HG03135 (cell line): ENCODE measurements around the gene BCLAF1.
"Not testable (repeated sequence)": the region's sequence is repeated elsewhere in the genome, so short reads cannot be mapped to it uniquely, and the experiment has no call there.

Source experiments
- ATAC-seq: cut with Tn5 transposase; IDR thresholded peaks from one replicate; pipeline ENCODE4 v1.9.1; 2021; ENCODE audit warnings: mild to moderate bottlenecking, moderate library complexity; ENCODE audit not compliant: unreplicated experiment

Gene BCLAF1

DNA sequence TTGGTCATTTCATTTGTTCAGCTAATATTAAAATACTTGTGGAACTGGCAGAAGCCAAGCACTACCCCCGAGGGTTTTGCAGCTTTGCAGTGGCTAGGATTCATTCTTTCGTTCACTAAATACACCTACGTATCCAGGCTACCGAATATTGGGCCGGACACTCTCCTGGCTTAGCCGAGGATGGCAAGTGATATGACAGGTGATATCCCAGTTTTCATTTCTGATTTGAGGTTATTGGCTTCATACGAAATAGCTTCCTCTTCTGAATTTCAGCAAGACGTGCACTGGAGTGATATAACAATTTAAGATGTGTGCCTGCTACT is 39.0 kb downstream of the BCLAF1 start:
- ATAC-seq, result no peak

DNA sequence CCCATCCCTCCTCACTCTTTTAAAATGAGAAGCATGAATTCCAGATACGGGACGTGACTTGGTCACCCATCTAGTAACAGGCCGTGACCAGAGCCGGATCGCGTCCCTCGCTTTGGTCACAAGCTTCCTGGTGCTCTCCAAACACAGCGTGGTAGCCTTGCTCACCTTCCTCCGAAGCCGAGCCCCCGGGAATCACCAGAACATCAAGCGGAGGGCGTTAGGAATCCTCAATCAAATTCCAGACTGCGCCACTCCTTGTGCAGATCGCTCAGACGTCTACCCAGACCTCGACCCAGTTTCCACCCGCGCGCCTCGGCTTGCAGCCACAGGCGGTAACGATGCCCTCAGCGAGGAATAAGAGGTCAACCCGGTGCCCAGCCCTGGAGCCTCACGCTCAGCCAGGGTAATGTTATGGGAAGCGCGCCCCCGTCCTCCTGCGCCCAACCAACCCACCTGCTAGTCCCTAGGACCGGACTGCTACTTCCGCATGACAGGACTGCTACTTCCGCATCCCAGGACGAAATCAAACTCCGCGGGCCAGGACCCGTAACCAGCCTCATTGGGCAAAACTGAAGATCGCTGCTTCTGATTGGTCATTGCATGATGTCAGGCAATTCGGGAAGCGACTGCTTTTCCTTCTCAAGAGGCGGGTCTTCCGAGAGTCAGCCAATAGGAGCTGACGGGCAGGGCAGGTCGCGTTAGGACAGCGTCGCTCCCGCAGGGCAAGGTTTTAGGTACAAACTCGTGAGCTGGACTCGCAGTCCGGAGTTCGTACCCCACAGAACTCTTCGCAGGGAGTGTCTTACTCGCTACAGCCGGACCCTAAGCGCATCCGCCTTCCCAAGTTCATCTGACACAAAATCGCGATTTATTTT is 39.6 kb downstream of the BCLAF1 start, which contains the start of gene MTFR2:
Gene MTFR2 (minus strand): TSS at position 501 of the 875 bp plus-strand sequence. CDS start 1,212 bp downstream, outside the sequence.
- peak; percentile 97 for ATAC-seq

DNA sequence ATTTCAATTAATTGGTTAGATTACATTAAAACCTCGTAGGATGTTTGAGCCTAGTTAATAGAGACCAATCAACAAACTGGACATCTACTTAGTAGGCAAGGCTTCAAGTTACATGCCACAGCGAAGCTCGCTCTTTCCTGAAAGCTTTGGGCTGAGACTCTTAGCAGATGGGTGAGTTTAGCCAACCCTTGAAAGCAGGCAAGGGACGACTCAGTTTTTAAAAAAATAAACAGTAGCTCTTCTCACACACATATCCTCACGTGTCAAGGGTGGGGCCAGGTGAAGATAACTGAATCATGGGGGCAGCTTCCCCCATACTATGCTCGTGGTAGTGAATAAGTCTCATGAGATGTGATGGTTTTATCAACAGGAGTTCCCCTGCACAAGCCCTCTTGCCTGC is 40.3 kb downstream of the BCLAF1 start:
- ATAC-seq, result no peak

DNA sequence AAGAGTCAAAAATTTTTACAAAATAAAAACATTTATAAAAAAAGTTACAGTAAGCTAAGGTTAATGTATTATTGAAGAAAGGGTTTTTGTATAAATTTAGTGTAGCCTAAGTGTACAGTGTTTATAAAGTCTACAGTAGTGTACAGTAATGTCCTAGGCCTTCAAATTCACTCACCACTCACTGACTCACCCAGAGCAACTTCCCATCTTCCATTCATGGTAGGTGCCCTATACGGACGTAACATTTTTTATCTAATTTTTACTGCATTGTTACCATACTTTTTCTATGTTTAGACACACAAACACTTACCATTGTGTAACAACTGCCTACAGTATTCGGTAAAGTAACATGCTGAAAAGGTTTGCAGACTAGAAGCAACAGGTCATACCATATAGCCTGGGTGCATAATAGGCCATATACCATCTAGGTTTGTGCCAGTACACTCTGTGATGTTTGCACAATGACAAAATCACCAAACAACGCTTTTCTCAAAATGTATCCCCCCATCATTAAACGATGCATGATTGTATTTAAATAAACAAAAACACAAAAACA is 45.5 kb downstream of the BCLAF1 start:
- ATAC-seq, result no peak

DNA sequence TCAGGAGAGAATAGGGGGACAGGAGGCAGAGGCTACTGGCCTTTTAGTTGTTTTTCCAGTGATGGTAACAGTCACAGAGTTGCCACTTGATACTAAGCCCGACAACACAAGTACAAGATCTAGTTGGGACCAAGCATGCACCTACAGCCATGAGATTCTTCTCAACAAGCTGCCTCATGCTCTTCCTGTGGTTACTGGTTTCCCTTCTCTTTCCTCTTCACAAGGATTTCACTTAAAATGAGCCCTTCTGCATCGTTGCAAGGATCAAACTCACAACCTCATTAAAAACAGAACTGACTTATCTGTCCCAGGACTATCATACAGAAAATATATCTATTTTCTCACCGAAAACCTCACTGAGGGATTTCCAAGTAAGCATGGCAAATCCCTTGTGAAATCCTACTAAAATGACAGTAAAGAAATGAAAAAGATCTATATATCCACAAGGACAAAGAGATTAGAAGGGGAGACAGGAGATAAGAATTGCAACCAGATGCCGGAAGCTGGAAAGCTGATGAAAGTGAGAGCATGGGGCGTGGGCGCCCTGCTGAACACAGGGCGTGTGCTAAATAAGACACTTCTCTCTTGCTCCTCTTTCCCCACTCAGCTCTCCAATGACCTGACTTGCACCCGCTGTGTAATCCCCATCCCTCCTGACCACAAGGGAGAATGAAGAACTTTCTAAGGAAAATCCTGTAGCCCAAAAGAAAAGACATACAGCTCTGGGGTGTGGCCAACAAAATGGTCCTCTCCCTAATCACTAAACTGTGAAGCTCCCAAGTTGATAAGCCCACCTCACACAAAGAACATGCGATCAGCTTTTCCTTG is 53.0 kb downstream of the BCLAF1 start:
- no peak for ATAC-seq

DNA sequence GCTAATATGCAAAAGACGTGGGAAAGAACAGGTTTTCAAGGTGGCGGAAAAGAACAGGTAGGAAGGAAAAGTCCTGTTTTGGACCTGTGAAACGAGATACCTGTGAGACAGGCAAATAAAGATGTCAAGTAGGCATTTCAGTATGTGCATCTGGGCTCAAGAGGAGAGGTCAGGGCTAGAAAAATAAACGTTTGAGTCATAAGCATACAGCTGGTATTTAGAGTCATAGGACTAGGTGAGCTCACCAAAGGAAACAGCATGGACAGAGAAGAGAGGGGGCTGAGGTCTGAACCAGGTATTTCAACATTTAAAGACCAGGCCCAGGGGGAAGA is 54.4 kb downstream of the BCLAF1 start:
- no peak for ATAC-seq

DNA sequence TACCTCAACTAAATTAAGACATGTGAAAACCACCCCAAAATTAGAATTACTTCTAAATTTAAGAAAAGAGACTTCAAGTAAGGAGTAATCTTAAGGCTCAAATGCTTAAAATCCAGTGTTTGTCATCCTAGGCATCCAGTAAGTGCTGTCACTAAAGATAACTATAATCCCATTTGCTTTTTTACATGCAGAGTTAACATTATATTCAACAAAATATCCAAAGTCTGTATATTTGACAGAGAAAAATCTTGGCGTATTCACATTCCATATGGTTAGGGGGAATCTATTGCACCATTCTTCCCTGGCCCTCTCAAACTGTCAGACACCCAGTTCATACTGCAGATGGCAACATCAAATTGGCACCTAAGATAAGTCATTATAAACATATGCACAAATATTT is 56.9 kb downstream of the BCLAF1 start:
- ATAC-seq, result no peak

DNA sequence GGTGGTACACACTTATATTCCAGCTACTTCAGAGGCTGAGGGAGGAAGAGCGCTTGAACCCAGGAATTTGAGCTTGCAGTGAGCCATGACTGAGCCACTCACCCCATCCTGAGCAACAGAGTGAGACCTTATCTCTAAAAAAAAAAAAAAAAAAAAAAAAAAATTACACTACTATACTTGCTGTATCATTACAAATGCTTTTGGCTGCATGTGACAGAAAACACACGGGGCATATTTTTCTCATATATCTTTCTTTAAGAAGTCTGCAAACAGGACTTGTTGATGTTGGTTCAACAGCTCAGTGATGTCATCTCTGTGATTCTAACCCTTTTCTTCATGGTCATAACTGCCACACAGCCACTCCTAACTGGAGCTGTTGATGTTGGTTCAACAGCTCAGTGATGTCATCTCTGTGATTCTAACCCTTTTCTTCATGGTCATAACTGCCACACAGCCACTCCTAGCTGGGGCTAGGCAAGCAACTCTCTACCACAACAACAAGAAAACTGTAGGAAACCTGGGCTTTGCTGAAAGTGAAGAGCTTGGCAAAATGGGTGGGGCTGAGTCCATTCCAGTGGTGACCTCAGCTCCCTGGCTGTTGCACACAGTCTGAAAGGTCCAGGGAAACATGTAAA is 59.3 kb downstream of the BCLAF1 start:
- no peak for ATAC-seq

DNA sequence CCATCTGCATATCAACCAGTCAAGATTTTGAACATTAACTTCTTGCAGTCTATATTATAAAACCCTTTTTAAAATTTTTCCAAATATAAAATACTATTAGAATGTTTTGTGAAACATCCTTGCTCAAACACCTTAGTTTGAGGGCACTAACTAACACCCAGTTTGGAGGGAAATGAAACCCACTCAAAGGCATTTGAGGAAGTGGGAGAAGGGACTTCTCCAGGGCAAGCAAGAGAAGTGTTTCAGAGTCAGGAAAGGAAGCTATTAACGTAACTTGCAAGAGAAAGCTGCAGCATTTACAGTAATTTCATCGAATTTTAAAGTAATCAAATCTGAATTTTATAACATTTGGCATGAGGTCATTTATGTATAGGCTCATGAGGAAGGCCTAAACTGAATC is 60.8 kb downstream of the BCLAF1 start:
- no peak for ATAC-seq

DNA sequence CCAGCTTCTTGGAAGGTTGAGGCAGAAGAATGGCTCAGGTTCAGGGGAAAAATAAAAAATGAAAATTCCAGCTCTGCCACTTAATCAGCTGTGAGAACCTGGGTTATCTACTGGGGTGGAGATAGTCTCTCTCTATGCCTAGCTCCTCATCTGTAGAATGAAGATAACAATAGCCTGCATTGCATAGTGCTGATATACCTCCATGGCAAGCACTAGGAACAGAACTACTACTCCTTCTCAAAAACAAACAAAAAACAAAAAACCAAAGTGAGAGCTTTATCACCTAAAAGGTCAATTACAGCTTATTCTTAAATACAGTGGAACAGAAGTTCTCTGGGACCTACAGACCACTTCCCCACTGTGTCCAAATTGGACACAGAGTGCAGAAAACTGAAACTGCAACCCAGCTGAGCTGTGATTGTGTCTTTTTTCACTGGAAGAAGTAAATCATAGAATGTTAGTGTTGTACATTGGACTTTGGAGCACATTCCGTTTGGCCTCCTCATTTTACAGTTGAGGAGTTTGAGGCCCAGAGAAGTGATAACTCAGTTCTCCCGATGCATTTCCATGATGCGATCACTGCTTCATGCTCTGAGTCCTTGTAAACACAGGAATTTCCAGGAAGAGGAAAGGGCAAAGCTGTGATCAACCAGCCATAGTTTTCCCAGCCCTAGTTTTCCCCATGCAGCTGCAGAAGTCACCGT is 62.8 kb downstream of the BCLAF1 start:
- ATAC-seq, result peak; percentile 30

DNA sequence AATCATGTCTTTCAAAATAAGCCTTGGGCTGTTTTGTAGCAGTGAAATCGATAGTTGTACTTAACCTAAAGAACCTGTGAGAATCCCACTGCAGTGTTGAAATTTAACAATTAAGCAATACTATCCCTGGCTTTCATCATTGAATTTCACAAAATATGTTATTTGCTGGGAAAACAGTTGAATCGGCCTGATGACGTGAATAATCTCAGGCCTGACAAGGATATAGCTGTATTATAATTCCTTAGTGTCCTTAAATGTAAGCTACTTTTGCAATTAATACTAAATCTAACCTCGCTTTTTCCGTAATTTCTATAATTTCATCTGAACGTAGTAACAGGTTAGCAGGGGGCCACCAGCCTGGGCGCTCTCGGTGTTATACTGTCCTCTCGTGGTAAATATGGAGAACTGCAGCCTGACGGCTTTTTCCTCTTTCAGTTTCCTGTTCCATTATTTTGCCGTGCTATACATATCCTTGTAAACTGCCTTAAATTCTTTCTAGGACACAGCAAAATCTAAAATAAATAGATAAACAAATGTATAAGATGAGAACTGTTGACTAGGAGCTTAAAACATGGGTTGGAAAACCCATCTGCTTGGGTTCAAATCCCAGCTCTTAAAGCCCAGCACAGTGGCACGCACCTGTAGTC is 63.5 kb downstream of the BCLAF1 start:
- ATAC-seq, result peak; percentile 66

DNA sequence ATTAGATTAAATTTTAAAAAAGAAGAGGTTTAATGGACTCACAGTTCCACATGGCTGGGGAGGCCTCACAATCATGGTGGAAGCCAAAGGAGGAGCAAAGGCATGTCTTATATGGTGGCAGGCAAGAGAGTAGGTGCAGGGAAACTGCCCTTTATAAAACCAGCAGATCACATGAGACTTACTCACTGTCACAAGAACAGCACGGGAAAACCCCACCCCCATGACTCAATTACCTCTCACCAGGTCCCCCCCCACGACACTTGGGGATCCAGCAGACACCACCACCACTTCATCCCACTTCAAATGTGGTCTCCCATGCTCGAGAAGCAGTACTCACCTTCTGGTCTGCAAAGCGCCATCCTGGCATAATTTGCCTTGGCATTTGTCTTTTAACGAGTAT is 64.2 kb downstream of the BCLAF1 start:
- no peak for ATAC-seq

DNA sequence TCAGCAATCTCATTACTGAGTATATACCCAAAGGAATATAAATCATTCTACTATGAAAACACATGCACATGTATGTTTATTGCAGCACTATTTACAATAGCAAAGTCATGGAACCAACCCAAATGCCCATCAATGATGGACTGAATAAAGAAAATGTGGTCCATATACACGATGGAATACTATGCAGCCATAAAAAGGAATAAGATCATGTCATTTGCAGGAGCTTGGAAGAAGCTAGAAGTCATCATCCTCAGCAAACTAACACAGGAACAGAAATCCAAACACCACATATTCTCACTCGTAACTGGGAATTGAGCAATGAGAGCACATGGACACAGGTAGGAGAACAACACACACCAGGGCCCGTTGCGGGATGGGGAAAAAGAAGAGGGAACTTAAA is 64.7 kb downstream of the BCLAF1 start:
- ATAC-seq, result not testable (repeated sequence)

DNA sequence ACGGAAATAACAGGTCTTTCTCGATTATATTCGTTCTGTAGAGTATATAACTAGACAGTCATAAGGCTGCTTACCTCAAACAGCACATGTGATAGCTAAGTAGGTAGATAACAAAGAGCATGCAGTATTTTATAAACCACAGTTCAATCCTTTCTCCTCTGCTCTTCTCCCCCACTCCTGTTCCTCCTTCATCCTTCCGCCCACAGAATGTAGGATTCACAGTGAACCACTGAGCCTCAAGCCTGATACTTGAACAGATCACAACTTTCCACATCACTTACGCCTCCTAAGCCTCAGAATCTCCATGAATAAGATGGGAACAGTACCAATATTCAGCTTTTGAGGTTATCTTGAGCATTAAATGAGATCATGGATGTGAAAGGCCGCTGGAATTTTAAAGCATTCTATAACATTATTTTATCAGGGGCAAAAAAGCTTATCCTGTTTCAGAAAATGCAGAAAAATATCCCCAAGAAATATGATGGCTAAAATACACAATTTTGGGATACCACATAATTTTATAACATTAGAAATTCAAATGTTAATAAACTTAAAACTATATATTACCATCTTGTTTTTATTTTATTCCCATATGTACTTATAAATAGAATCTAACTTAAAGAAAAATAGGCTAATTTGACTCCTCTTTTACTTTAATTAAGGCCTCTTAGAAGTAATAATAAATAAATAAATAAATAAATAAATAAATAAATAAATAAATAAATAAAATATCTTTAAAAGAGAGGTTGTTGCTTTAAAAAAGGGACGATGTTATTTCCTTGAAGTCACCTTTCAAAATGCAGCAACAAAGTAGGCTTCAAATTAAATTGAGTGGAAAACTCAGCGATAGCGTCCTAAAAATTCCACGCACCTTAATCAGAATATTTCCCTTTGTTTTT is 72.9 kb downstream of the BCLAF1 start:
- no peak for ATAC-seq

DNA sequence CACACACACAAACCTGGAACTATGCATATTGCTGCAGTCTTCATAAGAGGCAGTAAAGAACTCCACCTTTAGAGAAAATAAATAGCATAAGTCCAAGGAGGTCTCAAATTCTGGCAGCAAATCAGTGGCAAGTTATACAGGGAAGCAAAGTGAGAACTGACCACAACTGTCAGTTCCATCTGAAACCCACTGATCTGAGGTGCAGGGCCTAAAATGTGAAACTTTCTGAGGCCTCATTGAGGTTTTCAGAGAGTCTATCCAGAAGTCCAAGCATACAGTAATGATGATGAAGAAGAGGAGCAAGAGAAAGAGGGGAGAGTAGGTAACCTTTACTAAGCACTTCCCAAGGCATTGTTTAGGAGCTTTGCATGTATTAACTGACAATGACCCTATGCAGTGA is 75.8 kb downstream of the BCLAF1 start:
- ATAC-seq, result no peak

DNA sequence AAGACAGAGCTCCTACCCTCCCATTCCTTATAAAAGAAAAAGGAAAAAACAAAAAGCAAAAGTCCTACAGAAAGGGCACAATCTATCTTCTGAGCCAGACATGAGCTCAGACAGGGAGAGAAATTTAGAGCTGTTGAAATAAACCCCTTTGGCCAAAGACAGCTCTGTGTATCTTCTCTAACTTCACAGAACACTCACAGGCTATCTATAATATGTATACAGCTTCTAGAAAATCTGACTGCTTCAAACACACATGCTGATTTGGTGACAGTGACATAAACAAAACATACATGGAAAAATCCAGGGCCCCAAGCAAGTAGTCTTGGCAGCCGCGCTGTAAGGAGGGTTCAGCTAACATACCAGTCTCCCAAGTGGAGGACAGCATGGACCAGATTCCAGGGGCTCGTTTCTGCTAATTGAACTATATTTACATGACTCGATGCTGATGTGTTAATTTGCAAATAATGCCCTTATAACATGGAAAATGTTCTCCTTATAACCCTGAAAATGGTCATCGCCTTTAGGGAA is 76.6 kb downstream of the BCLAF1 start:
- ATAC-seq, result no peak

DNA sequence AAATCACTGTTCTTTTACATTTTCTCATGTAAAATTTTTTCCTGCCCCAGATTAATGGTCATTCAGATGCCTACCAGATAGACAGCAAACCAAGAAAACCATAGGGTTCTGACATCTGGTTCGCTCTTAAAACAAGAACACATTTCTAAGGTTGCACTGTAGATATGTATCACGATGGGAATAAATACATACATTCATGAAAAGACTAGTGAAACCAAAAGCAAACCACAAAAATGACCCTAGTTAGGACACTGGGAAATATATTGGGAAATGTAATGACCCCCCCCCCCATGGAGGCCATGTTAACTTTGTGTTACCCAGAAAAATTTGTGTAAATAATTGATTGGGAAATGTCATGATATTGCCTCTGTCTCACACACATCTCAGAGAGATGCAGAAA is 77.0 kb downstream of the BCLAF1 start:
- no peak for ATAC-seq

DNA sequence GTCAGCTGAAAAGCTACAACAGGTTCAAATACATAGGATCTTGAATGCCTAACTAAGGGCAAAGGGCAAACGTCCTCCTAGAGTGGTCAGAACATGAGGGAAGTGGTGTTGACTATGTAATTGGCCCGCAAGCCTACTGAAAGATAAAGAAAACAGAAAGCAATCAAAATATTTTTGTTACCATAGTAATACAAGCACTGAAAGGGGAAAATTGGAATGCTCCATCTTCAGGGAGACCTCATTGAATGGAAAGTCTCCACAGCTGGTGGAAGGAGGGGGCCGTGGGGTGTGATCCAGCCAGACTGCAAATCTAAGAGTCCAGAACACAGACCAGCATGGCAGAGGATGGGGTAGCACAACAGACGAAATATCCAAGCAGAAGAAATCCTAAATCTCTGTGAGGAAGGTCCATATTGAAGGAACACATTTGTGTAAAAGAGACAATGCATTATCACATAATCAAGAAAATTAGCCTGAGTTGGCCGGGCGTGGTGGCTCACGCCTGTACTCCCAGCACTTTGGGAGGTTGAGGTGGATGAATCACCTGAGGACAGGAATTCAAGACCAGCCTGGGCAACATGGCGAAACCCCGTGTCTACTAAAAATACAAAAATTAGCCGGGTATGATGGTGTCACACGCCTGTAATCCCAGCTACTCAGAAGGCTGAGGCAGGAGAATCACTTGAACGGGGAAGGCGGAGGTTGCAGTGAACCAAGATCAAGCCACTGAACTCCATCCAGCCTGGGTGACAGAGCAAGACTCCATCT is 79.1 kb downstream of the BCLAF1 start:
- ATAC-seq, result no peak
